Measurements from ENCODE around the gene MTMR1. TPM values are rescaled to one million over a fixed set of nuclear protein-coding genes. Genes with fewer than 3 reads are reported as not detected.

Gene MTMR1
- total RNA-seq, 4 donors from 2014 or later = 17.3 to 26.1 (median 21.5) TPM

- no peak overlapping the region for H3K4me3 ChIP-seq
- ATAC-seq = no peak
- no peaks in the 10 kb centered on the region for H3K9me3 ChIP-seq
- H3K27me3 ChIP-seq = no peaks in the 10 kb centered on the region
- TF ChIP-seq POLR2AphosphoS5 (IDR thresholded peaks at IDR 0.05) = no peak
- no peak overlapping the region for H3K27ac ChIP-seq
- H3K36me3 ChIP-seq = peaks cover 0 to 19% of the 10 kb centered on the region in 2 donors
- WGBS, 2 donors (ENCODE audit: low coverage in 1 of 2) = no CpG with 5 or more reads among the region's 10 CpGs
- H3K4me1 ChIP-seq = no peaks in the 10 kb centered on the region
Observed at GRCh38 chrX:150781677-150782076, 88.5 kb downstream of the MTMR1 start.

GRCh38 chrX:150790021-150790420, 96.8 kb downstream of the MTMR1 start:
- Histone ChIP-seq H3K4me1 (no peaks in the 10 kb centered on the region), H3K9me3 (no peaks in the 10 kb centered on the region), H3K4me3 (no peak overlapping the region), H3K27ac (no peak overlapping the region), H3K36me3 (peaks cover 0 to 47% of the 10 kb centered on the region in 2 donors), H3K27me3 (no peaks in the 10 kb centered on the region)
- 86 to 100% methylated on average over 1 of the region's 1 CpG for WGBS, 2 donors (ENCODE audit: low coverage in 1 of 2)
- TF ChIP-seq POLR2AphosphoS5 (IDR thresholded peaks at IDR 0.05) (no peak), POLR2A (IDR thresholded peaks at IDR 0.05) (no peak), CTCF (IDR thresholded peaks at IDR 0.05) (no peak), EP300 (IDR thresholded peaks at IDR 0.05) (no peak)
- no peak for ATAC-seq

- H3K36me3 ChIP-seq = peaks cover 0 to 57% of the 10 kb centered on the region in 2 donors
- TF ChIP-seq POLR2AphosphoS5 (IDR thresholded peaks at IDR 0.05) (no peak), EP300 (IDR thresholded peaks at IDR 0.05) (no peak), CTCF (IDR thresholded peaks at IDR 0.05) (no peak), POLR2A (IDR thresholded peaks at IDR 0.05) (no peak)
- H3K9me3 ChIP-seq = no peaks in the 10 kb centered on the region
- ATAC-seq = no peak
- H3K27me3 ChIP-seq = no peaks in the 10 kb centered on the region
- 67 to 100% methylated on average over 1 to 4 of the region's 5 CpGs for WGBS, 2 donors (ENCODE audit: low coverage in 1 of 2)
- H3K27ac ChIP-seq = no peak overlapping the region
- H3K4me3 ChIP-seq = no peak overlapping the region
- no peaks in the 10 kb centered on the region for H3K4me1 ChIP-seq
Observed at GRCh38 chrX:150792949-150793527, 99.8 kb downstream of the MTMR1 start.

GRCh38 chrX:150805736-150806135, 112.5 kb downstream of the MTMR1 start:
- no peak for ATAC-seq
- H3K27ac ChIP-seq = no peak overlapping the region
- no peaks in the 10 kb centered on the region for H3K27me3 ChIP-seq
- H3K9me3 ChIP-seq = no peaks in the 10 kb centered on the region
- no peak overlapping the region for H3K4me3 ChIP-seq
- no peaks in the 10 kb centered on the region for H3K4me1 ChIP-seq
- H3K36me3 ChIP-seq = no peaks in the 10 kb centered on the region
- TF ChIP-seq POLR2AphosphoS5 (IDR thresholded peaks at IDR 0.05) = no peak
- no peak for TF ChIP-seq CTCF (IDR thresholded peaks at IDR 0.05)
- no peak for TF ChIP-seq EP300 (IDR thresholded peaks at IDR 0.05)
- no peak for TF ChIP-seq POLR2A (IDR thresholded peaks at IDR 0.05)
- WGBS, 2 donors (ENCODE audit: low coverage in 1 of 2) = 100% methylated on average over 2 of the region's 2 CpGs

- 56 to 88% methylated on average over 1 of the region's 1 CpG for WGBS, 2 donors (ENCODE audit: low coverage in 1 of 2)
- TF ChIP-seq POLR2AphosphoS5 (IDR thresholded peaks at IDR 0.05) (no peak), EP300 (IDR thresholded peaks at IDR 0.05) (no peak), CTCF (IDR thresholded peaks at IDR 0.05) (no peak), POLR2A (IDR thresholded peaks at IDR 0.05) (no peak)
- no peaks in the 10 kb centered on the region for H3K4me1 ChIP-seq
- ATAC-seq = no peak
- H3K9me3 ChIP-seq = no peaks in the 10 kb centered on the region
- no peaks in the 10 kb centered on the region for H3K36me3 ChIP-seq
- no peaks in the 10 kb centered on the region for H3K27me3 ChIP-seq
- H3K27ac ChIP-seq = no peak overlapping the region
- no peak overlapping the region for H3K4me3 ChIP-seq
Observed at GRCh38 chrX:150806827-150807226, 113.6 kb downstream of the MTMR1 start.
